ENCODE measurements around the gene OCA2.

Gene OCA2

DNA sequence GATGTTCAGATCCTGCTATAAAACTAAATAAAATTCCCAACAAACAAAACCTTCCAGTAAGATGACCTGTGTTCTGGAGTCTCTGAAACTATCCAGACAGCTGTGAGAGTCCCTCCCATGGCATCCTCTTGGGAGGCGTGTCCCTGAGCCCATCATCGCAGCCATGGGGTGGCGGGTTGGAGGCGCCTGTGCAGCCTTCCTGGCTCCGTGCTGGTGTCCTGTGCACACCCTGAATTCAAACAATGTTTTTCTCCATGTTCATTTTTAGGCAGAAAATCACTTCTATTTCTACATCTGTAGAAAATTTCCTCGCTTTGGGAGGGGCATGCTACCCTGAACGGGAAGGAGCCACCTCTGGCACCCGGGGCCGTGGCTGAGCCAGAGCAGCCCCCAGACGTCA is 19.4 kb upstream of the OCA2 start:
- no peak for DNase-seq

DNA sequence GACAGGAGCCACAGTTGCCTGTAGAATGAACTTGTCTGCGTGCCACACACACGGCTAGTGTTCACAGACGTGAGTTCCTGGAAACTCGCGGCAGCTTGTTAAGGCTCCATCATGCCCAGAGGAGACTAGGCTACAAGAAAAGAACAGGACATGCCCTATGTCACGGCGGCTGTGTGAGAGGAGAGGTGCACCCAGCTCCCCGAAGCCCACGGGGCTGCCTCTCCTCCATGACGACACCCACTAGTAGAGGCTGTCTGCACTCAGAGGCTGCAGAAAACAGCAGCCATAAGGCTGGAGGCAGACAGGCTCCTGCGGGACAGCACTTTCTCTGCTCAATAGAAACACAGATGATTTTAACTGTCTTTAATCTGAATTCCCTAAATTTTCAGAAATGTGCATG is 19.0 kb upstream of the OCA2 start:
- DNase-seq: no peak

GRCh38 chr15:28117432-28117990 is 18.4 kb upstream of the OCA2 start:
- no peak for DNase-seq

- no peak for DNase-seq
Measured at GRCh38 chr15:28116521-28117431, 17.7 kb upstream of the OCA2 start.

DNA sequence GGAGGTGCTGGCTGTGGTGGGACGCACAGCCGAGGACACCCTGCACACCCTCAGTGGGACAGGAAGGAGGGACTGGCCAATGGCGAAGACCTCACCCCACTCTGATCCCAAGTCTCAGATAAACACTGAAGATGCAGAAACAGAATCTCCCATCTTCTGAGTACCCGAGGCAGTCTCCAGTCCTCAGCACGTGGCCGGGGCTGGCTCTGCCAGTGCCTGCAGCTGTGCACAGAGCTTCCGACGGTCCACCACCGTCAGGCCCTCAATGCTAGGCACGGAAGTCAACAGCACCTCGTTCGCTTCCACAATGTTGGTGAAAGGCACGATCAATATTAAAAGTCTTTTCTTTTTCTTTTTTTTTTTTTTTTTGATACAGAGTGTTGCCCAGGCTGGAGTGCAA is 16.8 kb upstream of the OCA2 start:
- DNase-seq: no peak

DNA sequence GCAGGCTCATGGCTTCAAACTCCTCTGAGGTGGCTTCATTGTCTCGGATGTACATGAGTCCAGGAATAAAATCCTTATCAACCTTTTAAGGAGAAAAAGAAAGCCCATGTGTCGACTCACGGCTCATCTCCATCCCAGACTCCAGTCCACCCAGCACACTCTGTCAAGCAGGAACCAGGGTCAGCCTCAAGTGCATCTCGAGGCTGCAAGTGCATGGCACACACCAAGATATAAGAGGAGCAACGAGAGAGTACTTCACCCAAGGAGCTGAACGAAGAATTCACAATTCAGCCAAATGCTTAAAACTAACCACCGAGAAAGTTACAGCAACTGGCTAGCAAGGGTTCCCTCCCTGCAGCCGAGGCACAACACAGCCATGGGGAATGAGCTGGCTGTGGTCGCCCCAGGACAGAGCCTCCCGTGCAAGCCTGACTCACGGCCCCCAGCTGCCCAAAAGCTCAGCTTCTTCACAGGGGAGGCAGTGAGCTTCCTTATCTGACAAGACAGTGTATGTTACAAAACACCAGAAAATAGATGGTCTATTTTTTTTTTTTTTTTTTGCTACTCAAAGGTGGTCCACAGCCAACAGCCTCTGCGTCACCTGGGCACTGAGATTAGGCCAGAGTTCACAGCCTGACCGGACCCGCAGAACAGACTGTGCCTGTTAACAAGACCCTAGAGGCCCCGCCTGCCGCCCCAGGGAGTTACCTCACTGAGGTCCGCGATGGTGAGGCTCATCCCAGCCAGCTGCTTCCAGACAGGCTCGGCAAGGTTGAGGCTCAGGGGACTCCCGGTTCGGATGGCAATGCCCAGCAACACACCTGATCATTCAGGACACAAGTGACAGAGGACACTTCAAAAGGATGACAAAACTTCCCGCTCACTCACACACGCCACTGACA is 15.9 kb upstream of the OCA2 start:
- no peak for DNase-seq

GRCh38 chr15:28114114-28114455 is 15.0 kb upstream of the OCA2 start:
- DNase-seq: no peak

GRCh38 chr15:28113394-28114113 is 14.4 kb upstream of the OCA2 start:
- no peak for DNase-seq

- DNase-seq: no peak
Measured at GRCh38 chr15:28112962-28113361, 13.8 kb upstream of the OCA2 start.

DNA sequence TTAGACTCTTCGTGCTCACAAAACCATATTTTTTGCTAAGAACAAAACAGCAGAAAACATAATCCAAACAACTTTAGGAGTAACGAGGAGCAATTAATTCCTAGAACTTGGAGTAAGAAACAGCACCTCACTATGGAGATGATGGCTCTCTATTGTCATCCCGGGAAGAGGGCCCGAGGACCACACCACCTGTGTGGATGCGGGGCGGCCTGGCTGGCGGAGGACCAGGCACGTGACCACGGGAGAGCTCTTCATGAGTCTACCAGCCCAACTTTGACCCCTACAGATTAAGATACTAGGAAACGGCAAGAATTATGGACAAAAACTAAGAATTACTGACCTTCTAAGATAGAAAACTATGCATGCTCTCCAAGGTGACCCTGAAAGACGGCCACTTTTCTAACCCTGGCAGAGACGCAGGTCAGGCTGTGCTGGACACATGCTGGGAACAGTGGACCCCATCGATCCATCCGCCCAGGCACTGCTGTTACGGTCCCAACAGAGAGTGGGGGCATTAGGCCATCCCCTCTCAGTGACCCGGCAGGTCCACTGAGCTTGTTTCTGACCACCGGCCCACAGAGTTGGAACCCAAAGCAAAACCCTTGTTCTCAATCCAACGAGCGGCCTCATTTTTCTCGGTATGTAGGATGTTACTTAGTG is 13.1 kb upstream of the OCA2 start:
- no peak for DNase-seq

GRCh38 chr15:28111543-28111942 is 12.4 kb upstream of the OCA2 start:
- DNase-seq: no peak

DNA sequence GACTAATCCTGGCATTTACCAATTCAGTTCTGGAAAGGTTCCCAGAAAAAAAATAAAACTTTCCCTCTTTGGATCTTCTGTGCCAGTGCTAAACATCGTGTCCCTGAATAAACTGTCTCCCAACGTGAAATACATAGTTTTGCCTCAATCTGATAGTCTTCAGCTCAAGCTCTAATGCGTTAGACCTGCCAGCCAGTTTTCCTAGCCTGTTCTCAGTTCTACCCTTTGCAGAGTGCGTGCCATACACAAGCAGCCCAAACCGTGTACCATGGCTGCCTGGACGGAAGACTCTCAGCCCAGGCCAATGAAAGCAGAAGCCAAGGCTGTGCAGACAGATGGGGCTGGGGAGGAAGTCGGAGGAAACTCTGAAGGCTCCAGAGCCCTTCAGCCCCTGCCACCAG is 11.4 kb upstream of the OCA2 start:
- DNase-seq: no peak

- DNase-seq: no peak
Measured at GRCh38 chr15:28109626-28110455, 10.7 kb upstream of the OCA2 start.

DNA sequence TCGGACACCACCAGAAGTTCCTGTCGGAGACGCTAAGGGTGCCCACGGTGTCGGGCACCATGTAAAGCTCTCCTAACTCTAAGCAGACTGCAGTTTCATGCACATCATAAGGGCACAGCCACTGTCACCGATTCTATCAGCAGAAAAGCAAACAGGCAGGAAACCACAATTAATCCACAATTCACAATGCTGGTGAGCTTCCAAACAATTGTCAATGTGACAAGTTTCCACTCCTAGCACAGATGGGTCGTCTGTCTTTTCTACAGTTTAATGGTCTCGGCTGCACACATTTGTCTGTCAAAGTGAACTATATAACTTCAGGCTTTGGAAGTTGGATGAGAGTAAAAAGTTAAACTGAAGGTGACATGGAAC is 8.8 kb upstream of the OCA2 start:
- no peak for DNase-seq

- no peak for DNase-seq
Measured at GRCh38 chr15:28107111-28107903, 8.2 kb upstream of the OCA2 start.

DNA sequence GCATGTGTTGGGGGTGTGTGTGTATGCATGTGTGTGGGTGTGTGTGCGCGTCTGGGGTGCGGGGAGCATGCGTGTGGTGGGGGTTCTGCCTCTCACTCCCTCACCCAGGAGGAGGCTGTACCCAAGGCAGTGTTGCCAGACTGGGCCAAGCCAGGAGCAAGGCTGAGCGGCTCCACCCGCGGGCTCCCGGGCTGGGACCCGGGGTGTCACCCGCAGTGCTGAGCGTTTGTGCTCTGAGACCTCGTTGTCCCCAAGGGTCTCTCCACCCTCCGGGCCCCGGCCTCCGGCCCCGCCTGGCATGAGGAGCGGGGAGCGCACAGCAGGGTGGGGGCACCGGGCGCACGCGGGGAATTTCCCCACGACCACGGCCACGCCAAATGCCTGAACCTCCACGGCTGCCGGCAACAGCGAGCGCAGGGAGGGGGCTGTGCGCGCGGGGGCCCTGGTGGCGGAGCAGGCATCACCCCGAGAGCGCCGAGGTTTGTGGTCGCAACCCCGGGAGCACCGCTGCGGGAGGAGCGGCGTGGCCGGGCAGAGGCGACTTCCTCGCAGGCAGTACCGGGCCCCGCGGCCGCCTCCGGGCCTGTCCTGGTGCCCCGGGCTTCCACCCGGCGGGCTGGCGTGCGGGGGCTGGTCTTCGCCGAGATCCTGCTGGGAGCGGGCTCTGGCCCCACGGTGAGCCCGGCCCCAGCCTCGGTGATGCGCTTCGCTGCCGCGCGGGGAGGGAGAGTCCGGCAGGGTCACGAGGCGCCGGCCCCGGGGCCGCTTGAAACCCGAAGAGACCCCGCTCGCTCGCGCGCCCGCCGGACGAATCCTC is 7.4 kb upstream of the OCA2 start:
- DNase-seq: no peak

DNA sequence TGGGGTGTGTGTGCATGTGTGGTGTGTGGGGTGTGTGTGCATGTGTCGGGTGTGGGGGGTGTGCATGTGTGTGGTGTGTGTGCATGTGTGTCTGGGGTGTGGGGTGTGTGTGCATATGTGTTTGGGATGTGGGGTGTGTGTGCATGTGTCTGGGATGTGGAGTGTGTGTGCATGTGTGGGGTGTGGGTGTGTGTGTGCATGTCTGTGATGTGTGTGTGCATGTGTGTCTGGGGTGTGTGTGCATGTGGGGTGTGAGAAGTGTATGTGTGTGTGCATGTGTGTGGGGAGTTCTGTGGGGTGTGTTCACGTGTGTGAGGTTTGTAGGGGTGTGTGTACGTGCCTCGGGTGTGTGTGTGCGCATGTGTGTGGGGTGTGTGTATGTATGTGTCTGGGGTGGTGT is 6.7 kb upstream of the OCA2 start:
- DNase-seq: no peak

- DNase-seq: no peak
Measured at GRCh38 chr15:28105224-28105791, 6.2 kb upstream of the OCA2 start.

GRCh38 chr15:28104326-28104725 is 5.2 kb upstream of the OCA2 start:
- DNase-seq: no peak

DNA sequence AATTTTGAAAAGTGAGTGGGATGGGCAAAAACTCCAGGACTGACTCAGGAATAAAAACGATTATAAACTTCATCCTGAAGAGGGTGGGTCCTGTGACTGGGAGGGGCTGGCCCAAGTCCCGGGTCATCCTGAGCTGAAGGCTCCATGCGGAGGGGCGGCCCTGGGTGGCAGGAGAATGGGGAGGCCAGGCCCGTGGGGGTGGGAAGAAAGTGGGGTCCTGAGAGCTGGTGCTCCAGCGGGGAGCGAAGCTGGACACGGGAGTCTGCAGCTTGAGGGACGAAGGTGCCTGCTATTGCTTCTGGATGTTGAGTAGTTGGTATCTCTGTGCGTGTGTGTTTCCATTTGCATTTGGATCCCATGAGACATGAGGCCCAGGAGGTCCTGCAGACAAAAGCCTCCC is 4.7 kb upstream of the OCA2 start:
- no peak for DNase-seq
